Measurements from ENCODE around the gene LTF. TPM values are rescaled to one million over a fixed set of nuclear protein-coding genes. Genes with fewer than 3 reads are reported as not detected.

Gene LTF
- total RNA-seq, 1 experiment from 2014 or later, result not detected

GRCh38 chr3:46393554-46394434 lies 70.9 kb downstream of the LTF start:
- no peak overlapping the region for H3K4me2 ChIP-seq (ENCODE audit: low read length)
- H3K9me2 ChIP-seq (ENCODE audit: insufficient read depth), result no peaks in the 10 kb centered on the region
- H3K27me3 ChIP-seq (ENCODE audit: insufficient read depth, low read length), result no peaks in the 10 kb centered on the region
- no peak overlapping the region for H3K4me3 ChIP-seq (replicated peaks in 1 of 2; ENCODE audit: low read depth in 1 of 2, low read length in 2 of 2)
- H2AFZ ChIP-seq (ENCODE audit: low read depth, low read length, poor library complexity, severe bottlenecking), result no peak overlapping the region
- ChIA-PET CTCF (no interaction called here), RAD21 (ENCODE audit: low non-redundant PET in 1 of 2, low total read pairs in 2 of 2, uncharacterized antibody in 2 of 2, unreplicated experiment in 2 of 2) (interaction anchor here in 1 of 2 experiments (0.6 kb wide), 1 partner anchor 1140 kb away, joined by 3 read pairs; no protein-coding TSS in a partner anchor), POLR2A (no interaction called here)
- H3K9me3 ChIP-seq (ENCODE audit: control insufficient read depth in 1 of 2, insufficient read depth in 1 of 2, low read depth in 1 of 2, low read length in 2 of 2), result no peaks in the 10 kb centered on the region
- TF ChIP-seq RAD21 (IDR thresholded peaks at IDR 0.05; ENCODE audit: low read depth), result 0 out of 2 replicates have a peak, but pooled peaks have one; percentile 14
- 0 out of 2 replicates have a peak, but pooled peaks have one; percentile 16 for TF ChIP-seq CEBPB (IDR thresholded peaks at IDR 0.05; ENCODE audit: low read depth)
- no peak for TF ChIP-seq CTCF (IDR thresholded peaks at IDR 0.05 in 2 of 3, conservative IDR thresholded peaks at IDR 0.05 in 1 of 3; ENCODE audit: borderline replicate concordance in 1 of 3, insufficient read depth in 1 of 3, low read depth in 2 of 3, low read length in 2 of 3)
- TF ChIP-seq SRF (IDR thresholded peaks at IDR 0.05; ENCODE audit: low read depth), result no peak
- TF ChIP-seq SIN3A (IDR thresholded peaks at IDR 0.05; ENCODE audit: low read depth), result no peak
- no peak for TF ChIP-seq POLR2AphosphoS5 (IDR thresholded peaks at IDR 0.05; ENCODE audit: low read depth, low read length)
- no peak for TF ChIP-seq TCF7L2 (IDR thresholded peaks at IDR 0.05; ENCODE audit: borderline replicate concordance, extremely low read depth, insufficient read depth, insufficient read length)
- no peak for TF ChIP-seq EGR1 (IDR thresholded peaks at IDR 0.05; ENCODE audit: low read depth)
- BruUV-seq (replicated peaks), result no TSS peak
- no peak overlapping the region for H3K9ac ChIP-seq (ENCODE audit: low read length)
- H3K79me2 ChIP-seq (ENCODE audit: insufficient read depth, low read length), result no peaks in the 10 kb centered on the region
- H3K36me3 ChIP-seq (ENCODE audit: control insufficient read depth in 1 of 2, insufficient read depth in 2 of 2, low read length in 2 of 2), result no peaks in the 10 kb centered on the region
- H4K20me1 ChIP-seq (ENCODE audit: insufficient read depth), result no peaks in the 10 kb centered on the region
- no peak for DNase-seq (ENCODE audit: low read depth, low spot score)
- intact Hi-C loops (cut with micrococcal nuclease), result no loop called here
- no peaks in the 10 kb centered on the region for H3K4me1 ChIP-seq (ENCODE audit: control insufficient read depth in 1 of 2, insufficient read depth in 2 of 2, low read length in 2 of 2)
- peak; percentile 32; the same call in 1 of the 2 replicates for ATAC-seq
- H3K27ac ChIP-seq (ENCODE audit: low read depth, low read length), result no peak overlapping the region
